Uterus (tissue), 2 donors: ENCODE results near the gene FGF11.

Source experiments
- POLR2A ChIP-seq, 2 donors: fragments of 450-650 bp; IDR thresholded peaks; one replicate each; pipeline ENCODE4 v1.6.1; 2016; ENCODE audit warnings: antibody characterized with exemption in 2 of 2, mild to moderate bottlenecking in 1 of 2, moderate library complexity in 1 of 2
- TF ChIP-seq, protein P1 (sequence below), 4 experiments: fragments of 200-600 bp in 2 of 4; fragments of 450-650 bp in 2 of 4; sonication (generic) in 2 of 4; IDR thresholded peaks; one replicate each; pipeline ENCODE4 v1.5.1; 2016 to 2019; ENCODE audit warnings: antibody characterized with exemption in 4 of 4, mild to moderate bottlenecking in 2 of 4, moderate library complexity in 1 of 4

GRCh38 chr17:7423679-7424078 lies 15.6 kb upstream of the FGF11 start:
- TF ChIP-seq, protein P1, sequence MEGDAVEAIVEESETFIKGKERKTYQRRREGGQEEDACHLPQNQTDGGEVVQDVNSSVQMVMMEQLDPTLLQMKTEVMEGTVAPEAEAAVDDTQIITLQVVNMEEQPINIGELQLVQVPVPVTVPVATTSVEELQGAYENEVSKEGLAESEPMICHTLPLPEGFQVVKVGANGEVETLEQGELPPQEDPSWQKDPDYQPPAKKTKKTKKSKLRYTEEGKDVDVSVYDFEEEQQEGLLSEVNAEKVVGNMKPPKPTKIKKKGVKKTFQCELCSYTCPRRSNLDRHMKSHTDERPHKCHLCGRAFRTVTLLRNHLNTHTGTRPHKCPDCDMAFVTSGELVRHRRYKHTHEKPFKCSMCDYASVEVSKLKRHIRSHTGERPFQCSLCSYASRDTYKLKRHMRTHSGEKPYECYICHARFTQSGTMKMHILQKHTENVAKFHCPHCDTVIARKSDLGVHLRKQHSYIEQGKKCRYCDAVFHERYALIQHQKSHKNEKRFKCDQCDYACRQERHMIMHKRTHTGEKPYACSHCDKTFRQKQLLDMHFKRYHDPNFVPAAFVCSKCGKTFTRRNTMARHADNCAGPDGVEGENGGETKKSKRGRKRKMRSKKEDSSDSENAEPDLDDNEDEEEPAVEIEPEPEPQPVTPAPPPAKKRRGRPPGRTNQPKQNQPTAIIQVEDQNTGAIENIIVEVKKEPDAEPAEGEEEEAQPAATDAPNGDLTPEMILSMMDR (IDR thresholded peaks at IDR 0.05), result no peak
- TF ChIP-seq POLR2A (IDR thresholded peaks at IDR 0.05), result no peak
